ENCODE results near the gene EFCAB9. TPM values are rescaled to one million over a fixed set of nuclear protein-coding genes. Genes with fewer than 3 reads are reported as not detected.

The EFCAB9 gene
- total RNA-seq, 1 donor from 2014 or later: not detected

DNA sequence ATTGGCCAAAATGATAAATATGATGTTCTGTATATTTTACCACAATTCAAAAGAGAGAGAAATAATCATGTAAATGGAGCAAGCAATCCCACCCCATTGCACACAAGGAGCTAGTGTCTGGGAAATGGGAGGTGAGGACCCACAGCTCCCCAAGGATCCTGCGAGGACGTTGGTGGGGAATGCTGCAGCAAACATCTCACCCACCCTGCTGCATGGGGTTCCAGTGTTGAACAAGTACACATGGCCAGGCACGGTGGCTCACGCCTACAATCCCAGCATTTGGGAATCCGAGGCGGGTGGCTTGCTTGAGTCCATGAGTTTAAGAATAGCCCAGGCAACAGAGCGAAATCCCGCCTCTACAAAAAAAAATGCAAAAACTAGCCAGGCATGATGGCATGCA is 35.0 kb upstream of the EFCAB9 start:
- Histone ChIP-seq H3K4me3 (no peak overlapping the region), H3K9me3 (ENCODE audit: low read depth) (no peaks in the 10 kb centered on the region), H3F3A (ENCODE audit: low read depth) (peaks cover 7% of the 10 kb centered on the region), H3K27ac (no peak overlapping the region), H3K9ac (no peak overlapping the region), H3K27me3 (no peaks in the 10 kb centered on the region), H3K36me3 (no peaks in the 10 kb centered on the region), H2AFZ (replicated peaks) (no peak overlapping the region), H3K4me2 (no peak overlapping the region), H3K79me2 (ENCODE audit: low read depth) (no peaks in the 10 kb centered on the region), H3K4me1 (no peaks in the 10 kb centered on the region), H4K20me1 (ENCODE audit: low read depth) (no peaks in the 10 kb centered on the region)
- H3K4me1 Mint-ChIP-seq: peaks cover 10% of the 10 kb centered on the region
- H3K9me3 Mint-ChIP-seq: no peaks in the 10 kb centered on the region
- no peak overlapping the region for H3K27ac Mint-ChIP-seq
- peaks cover 6% of the 10 kb centered on the region for H3K36me3 Mint-ChIP-seq
- TF ChIP-seq EZH2 (IDR thresholded peaks at IDR 0.05) (no peak), CTCF (IDR thresholded peaks at IDR 0.05) (no peak), EZH2phosphoT487 (IDR thresholded peaks at IDR 0.05) (no peak)
- peaks cover 7% of the 10 kb centered on the region for H3K27me3 Mint-ChIP-seq (ENCODE audit: insufficient read depth, low read depth)
- H3K4me3 Mint-ChIP-seq: no peak overlapping the region
- no peak for DNase-seq (ENCODE audit: low spot score)

- Mint-ChIP-seq H3K4me3 (no peak overlapping the region), H3K27ac (no peak overlapping the region)
Observed at GRCh38 chr5:172160506-172160905, 33.5 kb upstream of the EFCAB9 start.

DNA sequence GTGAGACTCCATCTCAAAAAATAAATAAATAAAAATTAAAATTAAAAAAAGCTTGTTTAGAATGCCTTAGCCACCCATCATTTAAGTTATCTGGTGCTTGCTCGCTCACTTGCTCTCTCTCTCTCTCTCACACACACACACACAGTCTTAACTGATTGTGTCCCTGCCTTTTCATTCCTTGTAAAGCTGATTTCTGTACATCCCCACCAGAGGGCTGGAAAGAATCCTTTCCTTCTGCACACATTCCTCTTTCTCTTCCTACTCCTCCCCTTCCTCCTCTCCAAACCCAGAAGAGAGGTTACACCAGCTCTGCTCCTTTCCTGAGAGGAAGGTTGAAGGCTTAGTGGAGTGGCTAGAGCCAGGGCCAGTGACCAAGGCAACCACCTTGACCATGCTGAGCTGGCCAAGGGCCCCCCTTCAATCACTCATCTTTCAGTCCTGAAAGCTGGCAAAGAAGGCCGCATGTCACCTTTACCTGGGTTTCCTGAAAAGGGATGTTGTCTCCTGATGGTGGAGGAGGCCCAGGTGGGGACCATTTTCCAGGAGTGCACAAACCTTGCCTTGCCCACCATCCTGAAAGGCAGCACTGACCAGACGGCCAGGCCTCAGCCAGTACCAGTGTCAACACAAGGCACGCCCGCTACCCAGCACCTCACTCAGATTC is 31.5 kb upstream of the EFCAB9 start:
- DNase-seq (ENCODE audit: low spot score): peak; percentile 21
- H3K79me2 ChIP-seq (ENCODE audit: low read depth): no peaks in the 10 kb centered on the region
- TF ChIP-seq EZH2 (IDR thresholded peaks at IDR 0.05) (no peak), EZH2phosphoT487 (IDR thresholded peaks at IDR 0.05) (no peak), CTCF (IDR thresholded peaks at IDR 0.05) (no peak)
- H3K4me3 ChIP-seq: no peak overlapping the region
- H3K4me1 Mint-ChIP-seq: peaks cover 13% of the 10 kb centered on the region
- peaks cover 3% of the 10 kb centered on the region for H3K27me3 Mint-ChIP-seq (ENCODE audit: insufficient read depth, low read depth)
- no peaks in the 10 kb centered on the region for H3K9me3 Mint-ChIP-seq
- H3K4me1 ChIP-seq: no peaks in the 10 kb centered on the region
- H3K9me3 ChIP-seq (ENCODE audit: low read depth): no peaks in the 10 kb centered on the region
- H3K9ac ChIP-seq: no peak overlapping the region
- no peaks in the 10 kb centered on the region for H4K20me1 ChIP-seq (ENCODE audit: low read depth)
- no peaks in the 10 kb centered on the region for H3K36me3 Mint-ChIP-seq
- no peaks in the 10 kb centered on the region for H3K36me3 ChIP-seq
- H3K4me3 Mint-ChIP-seq: no peak overlapping the region
- no peak overlapping the region for H3K4me2 ChIP-seq
- H3K27ac Mint-ChIP-seq: no peak overlapping the region
- no peaks in the 10 kb centered on the region for H3K27me3 ChIP-seq
- no peak overlapping the region for H2AFZ ChIP-seq (replicated peaks)
- peaks cover 7% of the 10 kb centered on the region for H3F3A ChIP-seq (ENCODE audit: low read depth)
- no peak overlapping the region for H3K27ac ChIP-seq

More at GRCh38 chr5:172160506-172160905, 33.5 kb upstream of the EFCAB9 start:
- H3K4me3 ChIP-seq: no peak overlapping the region
- H3K4me1 ChIP-seq: no peaks in the 10 kb centered on the region
- peaks cover 14% of the 10 kb centered on the region for H3K4me1 Mint-ChIP-seq
- H3F3A ChIP-seq (ENCODE audit: low read depth): peaks cover 7% of the 10 kb centered on the region
- peaks cover 7% of the 10 kb centered on the region for H3K27me3 Mint-ChIP-seq (ENCODE audit: insufficient read depth, low read depth)
- H2AFZ ChIP-seq (replicated peaks): no peak overlapping the region
- H3K27ac ChIP-seq: no peak overlapping the region
- no peak overlapping the region for H3K9ac ChIP-seq
- no peaks in the 10 kb centered on the region for H3K36me3 ChIP-seq
- H3K36me3 Mint-ChIP-seq: peaks cover 3% of the 10 kb centered on the region
- TF ChIP-seq EZH2 (IDR thresholded peaks at IDR 0.05): no peak
- TF ChIP-seq CTCF (IDR thresholded peaks at IDR 0.05): no peak
- no peak for TF ChIP-seq EZH2phosphoT487 (IDR thresholded peaks at IDR 0.05)
- no peaks in the 10 kb centered on the region for H4K20me1 ChIP-seq (ENCODE audit: low read depth)
- H3K27me3 ChIP-seq: no peaks in the 10 kb centered on the region
- H3K9me3 ChIP-seq (ENCODE audit: low read depth): no peaks in the 10 kb centered on the region
- no peak overlapping the region for H3K4me2 ChIP-seq
- H3K79me2 ChIP-seq (ENCODE audit: low read depth): no peaks in the 10 kb centered on the region
- DNase-seq (ENCODE audit: low spot score): no peak
- H3K9me3 Mint-ChIP-seq: no peaks in the 10 kb centered on the region

All from neural progenitor cell (in vitro differentiated cells).